IMR-90 (cell line): Measurements from ENCODE around the gene HS6ST2. TPM values are rescaled to one million over a fixed set of nuclear protein-coding genes. Genes with fewer than 3 reads are reported as not detected.

Experiments used
- ATAC-seq: fragments of 200-7000 bp; cut with Tn5 transposase; 2 replicates; pipeline ENCODE4 v1.9.1; 2020; ENCODE audit warnings: low read depth, mild to moderate bottlenecking, moderate library complexity
- BruUV-seq: library from RNA; stranded (reverse); fragments of 400-500 nt; replicated peaks from 2 replicates; lab custom pipeline; 2021; lab: Mats Ljungman, UMichigan
- CTCF ChIA-PET: fragments of 300-600 bp; formaldehyde crosslinking; extraction: SDS; loops from one replicate; lab custom pipeline; 2021; ENCODE audit warnings: antibody characterized with exemption; lab: Yijun Ruan, JAX
- POLR2A ChIA-PET: fragments of 300-600 bp; sonication (Branson Sonifier 250); formaldehyde crosslinking; loops from one replicate; lab custom pipeline; 2022; ENCODE audit warnings: antibody characterized with exemption; ENCODE audit not compliant: unreplicated experiment; lab: Charles Lee
- DNase-seq: peaks from one replicate; pipeline ENCODE4 v3.0.0; 2013
- H2AFZ ChIP-seq: replicated peaks from 2 replicates; pipeline ENCODE3; 2013; ENCODE audit warnings: low read length, mild to moderate bottlenecking; ENCODE audit not compliant: poor library complexity
- H2AK5ac ChIP-seq: 2 replicates; pipeline ENCODE4 v1.6.1; 2013; ENCODE audit warnings: low read depth, low read length, inconsistent platforms
- H2AK9ac ChIP-seq: replicated peaks from 2 replicates; pipeline ENCODE3; 2013; ENCODE audit warnings: mild to moderate bottlenecking, low read depth, low read length, moderate library complexity; ENCODE audit not compliant: poor library complexity
- H2BK120ac ChIP-seq: 2 replicates; pipeline ENCODE4 v1.6.1; 2013; ENCODE audit warnings: low read depth, low read length, inconsistent platforms
- H2BK15ac ChIP-seq: 3 replicates; pipeline ENCODE4 v1.6.1; 2013; ENCODE audit warnings: low read depth, low read length, inconsistent platforms
- H2BK20ac ChIP-seq: 2 replicates; pipeline ENCODE4 v1.6.1; 2013; ENCODE audit warnings: low read depth, mild to moderate bottlenecking, inconsistent platforms, low read length, moderate library complexity
- H2BK5ac ChIP-seq: 2 replicates; pipeline ENCODE4 v1.6.1; 2013; ENCODE audit warnings: mild to moderate bottlenecking, low read depth, low read length, inconsistent platforms; ENCODE audit not compliant: poor library complexity, severe bottlenecking
- H3K14ac ChIP-seq: replicated peaks from 2 replicates; pipeline ENCODE4 v1.6.1; 2013; ENCODE audit warnings: low read depth, low read length, inconsistent platforms
- H3K18ac ChIP-seq: 2 replicates; pipeline ENCODE4 v1.6.1; 2013; ENCODE audit warnings: low read depth, low read length, control low read depth
- H3K23ac ChIP-seq: 2 replicates; pipeline ENCODE4 v1.6.1; 2013; ENCODE audit warnings: low read depth, low read length, inconsistent platforms
- H3K27ac ChIP-seq: 2 replicates; pipeline ENCODE4 v1.5.1; 2013; ENCODE audit warnings: mild to moderate bottlenecking, control low read depth, low read length; ENCODE audit not compliant: insufficient read depth
- H3K27me3 ChIP-seq: 2 replicates; pipeline ENCODE4 v1.6.1; 2013; ENCODE audit warnings: low read length; ENCODE audit not compliant: control insufficient read depth, insufficient read depth
- H3K36me3 ChIP-seq: 2 replicates; pipeline ENCODE4 v1.6.1; 2013; ENCODE audit warnings: low read length, mixed read lengths; ENCODE audit not compliant: control insufficient read depth, insufficient read depth
- H3K4ac ChIP-seq: 2 replicates; pipeline ENCODE4 v1.6.1; 2013; ENCODE audit warnings: low read depth, low read length, inconsistent platforms
- H3K4me1 ChIP-seq: 2 replicates; pipeline ENCODE4 v1.6.1; 2013; ENCODE audit warnings: low read length, mixed read lengths; ENCODE audit not compliant: control insufficient read depth, insufficient read depth
- H3K4me2 ChIP-seq: 2 replicates; pipeline ENCODE4 v1.6.1; 2013; ENCODE audit warnings: low read depth, mild to moderate bottlenecking, control low read depth, low read length, moderate library complexity
- H3K4me3 ChIP-seq: 2 replicates; pipeline ENCODE4 v1.5.1; 2013; ENCODE audit warnings: low read depth, mild to moderate bottlenecking, control low read depth, low read length, moderate library complexity; ENCODE audit not compliant: insufficient read depth
- H3K56ac ChIP-seq: 2 replicates; pipeline ENCODE4 v1.6.1; 2013; ENCODE audit warnings: low read length, inconsistent platforms; ENCODE audit not compliant: insufficient read depth; ENCODE audit errors: extremely low read depth
- H3K79me1 ChIP-seq, 2 experiments: 2 replicates each; pipeline ENCODE4 v1.6.1; 2013; ENCODE audit warnings: low read length in 2 of 2, inconsistent platforms in 1 of 2, low read depth in 1 of 2
- H3K9ac ChIP-seq: 2 replicates; pipeline ENCODE4 v1.6.1; 2013; ENCODE audit warnings: low read depth, low read length, control low read depth
- H3K9me1 ChIP-seq: 2 replicates; pipeline ENCODE4 v1.6.1; 2013; ENCODE audit warnings: low read length, inconsistent platforms; ENCODE audit not compliant: insufficient read depth
- H3K9me3 ChIP-seq: 2 replicates; pipeline ENCODE4 v1.6.1; 2013; ENCODE audit warnings: low read length; ENCODE audit not compliant: control insufficient read depth, insufficient read depth
- H4K20me1 ChIP-seq: 2 replicates; pipeline ENCODE4 v1.6.1; 2013; ENCODE audit warnings: low read length, inconsistent platforms; ENCODE audit not compliant: insufficient read depth
- H4K5ac ChIP-seq: 2 replicates; pipeline ENCODE4 v1.6.1; 2013; ENCODE audit warnings: mild to moderate bottlenecking, low read depth, low read length, control low read depth
- H4K8ac ChIP-seq, 2 experiments: 2 replicates each; pipeline ENCODE4 v1.6.1; 2013; ENCODE audit warnings: low read depth in 2 of 2, low read length in 2 of 2, control low read depth in 1 of 2, inconsistent platforms in 1 of 2
- H4K91ac ChIP-seq: 2 replicates; pipeline ENCODE4 v1.6.1; 2013; ENCODE audit warnings: low read depth, low read length, inconsistent platforms; ENCODE audit not compliant: insufficient read depth
- CEBPB ChIP-seq: IDR thresholded peaks from 2 replicates; pipeline ENCODE4 v1.6.1; 2012; ENCODE audit warnings: low read depth, low read length, improper control_type of control experiment
- CHD1 ChIP-seq: IDR thresholded peaks from 2 replicates; pipeline ENCODE4 v1.6.1; 2012; ENCODE audit warnings: low read depth, low read length, improper control_type of control experiment
- MAZ ChIP-seq: IDR thresholded peaks from 2 replicates; pipeline ENCODE4 v1.6.1; 2012; ENCODE audit warnings: low read depth, mild to moderate bottlenecking, low read length, improper control_type of control experiment, moderate library complexity, borderline replicate concordance
- MXI1 ChIP-seq: IDR thresholded peaks from 2 replicates; pipeline ENCODE4 v1.6.1; 2012; ENCODE audit warnings: low read depth, mild to moderate bottlenecking, low read length, moderate library complexity, borderline replicate concordance
- RAD21 ChIP-seq: IDR thresholded peaks from 2 replicates; pipeline ENCODE4 v1.6.1; 2012; ENCODE audit warnings: low read length, improper control_type of control experiment
- RFX5 ChIP-seq: IDR thresholded peaks from 2 replicates; pipeline ENCODE4 v1.8.0; 2012; ENCODE audit warnings: low read depth, mild to moderate bottlenecking, low read length, moderate library complexity
- WGBS, 2 experiments: methylation state at CpG; one replicate each; pipeline versions ENCODE4 v1.1.5 to v1.1.7; 2013; ENCODE audit warnings: missing lambda C conversion rate in 2 of 2; ENCODE audit not compliant: insufficient read length in 1 of 2; ENCODE audit errors: extremely low coverage in 2 of 2; 5-methylcytosine and 5-hydroxymethylcytosine counted together
- dilution Hi-C: fragments of 300-500 bp; cut with HindIII; formaldehyde crosslinking; loops from one replicate; pipeline ENCODE4 v1.14.3; 2018; ENCODE audit warnings: low sequenced_read_pairs; ENCODE audit not compliant: unreplicated experiment
- in situ Hi-C: fragments of 300-500 bp; cut with MboI; formaldehyde crosslinking; loops from 3 replicates; pipeline ENCODE4 v1.14.3; 2019; ENCODE audit warnings: low sequenced_read_pairs, inconsistent platforms, mixed read lengths
- intact Hi-C: fragments of 100-400 bp; cut with micrococcal nuclease; formaldehyde crosslinking; loops from 2 replicates; pipeline ENCODE4 v1.10.0; 2022
- polyA plus RNA-seq, 3 experiments: library from polyadenylated mRNA; depleted of rRNA; stranded (reverse); fragments of >200 nt; gene quantifications; 2 replicates each; pipeline ENCODE4 v1.2.3, GENCODE V29; 2012; ENCODE audit warnings: low replicate concordance in 1 of 3
- total RNA-seq: library from RNA; depleted of rRNA; stranded (reverse); fragments of >200 nt; gene quantifications from 2 replicates; pipeline ENCODE4 v1.2.3, GENCODE V29; 2012
- TF ChIP-seq, protein P1 (sequence below): fragments of 150-350 bp; IDR thresholded peaks from 2 replicates; pipeline ENCODE4 v1.6.1; 2017; ENCODE audit warnings: mild to moderate bottlenecking, antibody characterized with exemption, low read length, low read depth
- TF ChIP-seq, protein P2 (sequence below): conservative IDR thresholded peaks from 2 replicates; pipeline ENCODE4 v1.5.1; 2012; ENCODE audit warnings: mild to moderate bottlenecking, low read depth, low read length, improper control_type of control experiment

The HS6ST2 gene
- total and polyA plus RNA-seq, 2 of the 4 experiments (the other 2 are of a cell fraction), result not detected

GRCh38 chrX:132673331-132673730 lies 285.1 kb downstream of the HS6ST2 start:
- no peak overlapping the region for H3K56ac ChIP-seq
- WGBS, 2 experiments, result no CpG with 5 or more reads among the region's 1 CpG
- in situ Hi-C loops (no loop called here), dilution Hi-C loops (no loop called here), intact Hi-C loops (no loop called here)
- H2AFZ ChIP-seq, result no peak overlapping the region
- no peak overlapping the region for H3K4me2 ChIP-seq
- H3K4ac ChIP-seq, result no peak overlapping the region
- H4K5ac ChIP-seq, result no peak overlapping the region
- H3K4me3 ChIP-seq, result no peak overlapping the region
- no peak overlapping the region for H3K9ac ChIP-seq
- H4K8ac ChIP-seq, result no peak overlapping the region
- no peak overlapping the region for H3K23ac ChIP-seq
- no peaks in the 10 kb centered on the region for H3K4me1 ChIP-seq
- DNase-seq (no peak), ATAC-seq (no peak)
- no peak overlapping the region for H4K91ac ChIP-seq
- no peak overlapping the region for H3K18ac ChIP-seq
- H3K79me1 ChIP-seq, result no peaks in the 10 kb centered on the region
- no peak overlapping the region for H2BK5ac ChIP-seq
- no TSS peak for BruUV-seq
- H2BK120ac ChIP-seq, result no peak overlapping the region
- no peak overlapping the region for H3K27ac ChIP-seq
- H2BK15ac ChIP-seq, result no peak overlapping the region
- no peaks in the 10 kb centered on the region for H3K9me3 ChIP-seq
- H2AK5ac ChIP-seq, result no peak overlapping the region
- POLR2A ChIA-PET, result no interaction called here
- H3K14ac ChIP-seq, result no peak overlapping the region
- H2AK9ac ChIP-seq, result no peak overlapping the region
- no peaks in the 10 kb centered on the region for H3K9me1 ChIP-seq
- no peaks in the 10 kb centered on the region for H4K20me1 ChIP-seq
- peaks cover 6% of the 10 kb centered on the region for H3K27me3 ChIP-seq
- H3K36me3 ChIP-seq, result no peaks in the 10 kb centered on the region
- no peak overlapping the region for H2BK20ac ChIP-seq
- CTCF ChIA-PET, result no interaction called here
- TF ChIP-seq RFX5 (no peak), CEBPB (no peak), CHD1 (no peak), MXI1 (no peak), MAZ (no peak), RAD21 (no peak)
- TF ChIP-seq, protein P1, sequence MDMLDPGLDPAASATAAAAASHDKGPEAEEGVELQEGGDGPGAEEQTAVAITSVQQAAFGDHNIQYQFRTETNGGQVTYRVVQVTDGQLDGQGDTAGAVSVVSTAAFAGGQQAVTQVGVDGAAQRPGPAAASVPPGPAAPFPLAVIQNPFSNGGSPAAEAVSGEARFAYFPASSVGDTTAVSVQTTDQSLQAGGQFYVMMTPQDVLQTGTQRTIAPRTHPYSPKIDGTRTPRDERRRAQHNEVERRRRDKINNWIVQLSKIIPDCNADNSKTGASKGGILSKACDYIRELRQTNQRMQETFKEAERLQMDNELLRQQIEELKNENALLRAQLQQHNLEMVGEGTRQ, result no peak
- TF ChIP-seq, protein P2, sequence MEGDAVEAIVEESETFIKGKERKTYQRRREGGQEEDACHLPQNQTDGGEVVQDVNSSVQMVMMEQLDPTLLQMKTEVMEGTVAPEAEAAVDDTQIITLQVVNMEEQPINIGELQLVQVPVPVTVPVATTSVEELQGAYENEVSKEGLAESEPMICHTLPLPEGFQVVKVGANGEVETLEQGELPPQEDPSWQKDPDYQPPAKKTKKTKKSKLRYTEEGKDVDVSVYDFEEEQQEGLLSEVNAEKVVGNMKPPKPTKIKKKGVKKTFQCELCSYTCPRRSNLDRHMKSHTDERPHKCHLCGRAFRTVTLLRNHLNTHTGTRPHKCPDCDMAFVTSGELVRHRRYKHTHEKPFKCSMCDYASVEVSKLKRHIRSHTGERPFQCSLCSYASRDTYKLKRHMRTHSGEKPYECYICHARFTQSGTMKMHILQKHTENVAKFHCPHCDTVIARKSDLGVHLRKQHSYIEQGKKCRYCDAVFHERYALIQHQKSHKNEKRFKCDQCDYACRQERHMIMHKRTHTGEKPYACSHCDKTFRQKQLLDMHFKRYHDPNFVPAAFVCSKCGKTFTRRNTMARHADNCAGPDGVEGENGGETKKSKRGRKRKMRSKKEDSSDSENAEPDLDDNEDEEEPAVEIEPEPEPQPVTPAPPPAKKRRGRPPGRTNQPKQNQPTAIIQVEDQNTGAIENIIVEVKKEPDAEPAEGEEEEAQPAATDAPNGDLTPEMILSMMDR, result no peak
